HG03432 (cell line): ENCODE measurements around the gene LAMC3.
"Not testable (repeated sequence)": the region's sequence is repeated elsewhere in the genome, so short reads cannot be mapped to it uniquely, and the experiment has no call there.

ENCODE experiments used
- ATAC-seq: cut with Tn5 transposase; IDR thresholded peaks from one replicate; pipeline ENCODE4 v1.9.1; 2021; ENCODE audit warnings: mild to moderate bottlenecking, moderate library complexity; ENCODE audit not compliant: unreplicated experiment

LAMC3 gene

GRCh38 chr9:131114084-131114535, 105.1 kb downstream of the LAMC3 start:
- ATAC-seq, result no peak

- not testable (repeated sequence) for ATAC-seq
Observed at GRCh38 chr9:131115360-131115742, 106.4 kb downstream of the LAMC3 start.

GRCh38 chr9:131116281-131117120, 107.5 kb downstream of the LAMC3 start:
- no peak for ATAC-seq

DNA sequence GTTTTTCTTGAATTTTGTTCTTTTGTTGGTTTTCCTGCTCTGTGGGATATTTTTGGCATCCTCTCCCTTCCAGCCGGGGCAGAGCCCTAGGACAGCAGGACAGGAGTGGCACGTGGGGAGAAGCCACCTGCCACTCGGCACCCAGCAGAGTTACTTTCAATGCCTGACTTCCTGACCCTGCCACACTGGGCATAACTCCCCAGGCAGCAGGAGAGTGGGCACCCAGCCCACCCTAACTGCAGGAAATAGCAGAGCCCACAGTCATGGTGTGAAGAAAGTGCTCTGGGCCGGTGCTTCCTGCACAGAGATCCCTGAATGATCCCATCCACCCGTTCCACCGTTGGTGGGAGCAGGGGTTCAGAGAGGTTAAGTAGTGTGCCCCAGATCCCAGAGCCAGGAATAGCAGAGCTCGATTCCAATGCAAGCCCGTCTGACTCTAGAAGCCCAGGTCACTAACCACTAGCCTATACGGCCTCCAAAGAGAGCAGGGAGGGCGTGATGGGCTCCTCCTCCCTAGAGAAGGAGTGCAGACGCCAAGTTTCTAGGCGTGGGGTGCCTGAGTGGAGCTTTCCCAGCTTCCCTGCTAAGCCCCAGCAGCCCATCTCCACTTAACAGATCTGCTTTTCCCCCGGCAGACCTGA, 108.3 kb downstream of the LAMC3 start:
- ATAC-seq, result no peak

- no peak for ATAC-seq
Observed at GRCh38 chr9:131117762-131118145, 108.8 kb downstream of the LAMC3 start.

DNA sequence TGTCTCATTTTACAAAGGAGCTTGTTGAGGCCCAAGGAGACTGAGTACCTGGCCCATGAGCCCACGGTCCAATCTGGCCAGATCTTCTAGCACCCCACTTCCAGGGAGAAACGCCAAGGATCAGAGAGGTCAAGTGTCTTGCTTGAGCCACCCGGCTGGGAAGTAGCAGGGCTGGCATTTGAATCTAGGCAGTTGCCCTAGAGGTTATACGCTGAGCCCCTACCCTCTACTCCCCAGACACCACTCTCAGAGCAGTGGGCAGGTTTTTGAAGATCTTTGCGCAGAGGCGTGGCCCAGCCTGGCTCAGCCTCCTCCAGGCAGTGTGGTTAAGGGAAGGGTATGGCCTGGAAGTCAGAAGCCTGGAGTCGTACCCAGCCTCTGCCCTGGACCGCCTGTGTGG, 110.6 kb downstream of the LAMC3 start:
- ATAC-seq, result no peak

GRCh38 chr9:131120620-131121228, 111.8 kb downstream of the LAMC3 start:
- no peak for ATAC-seq

DNA sequence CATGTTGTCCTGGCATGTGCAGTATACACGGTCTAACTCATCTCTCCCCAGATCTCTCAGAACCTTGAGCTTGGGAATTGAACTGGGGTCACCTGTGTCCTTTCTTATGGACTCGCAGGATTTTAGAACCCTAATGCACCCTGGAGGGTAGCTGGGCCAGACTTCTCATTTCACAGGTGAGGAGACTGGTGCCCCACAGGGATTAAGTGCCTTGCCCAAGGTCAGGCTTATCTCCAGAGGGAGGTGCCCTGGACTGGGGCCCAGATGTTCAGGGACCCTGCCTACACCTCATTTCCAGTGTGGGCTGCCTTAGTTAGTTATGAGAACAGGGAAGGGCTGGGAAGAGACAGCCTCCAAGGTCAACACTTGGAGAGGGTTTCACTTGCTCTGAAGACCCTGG, 112.4 kb downstream of the LAMC3 start:
- ATAC-seq, result no peak

DNA sequence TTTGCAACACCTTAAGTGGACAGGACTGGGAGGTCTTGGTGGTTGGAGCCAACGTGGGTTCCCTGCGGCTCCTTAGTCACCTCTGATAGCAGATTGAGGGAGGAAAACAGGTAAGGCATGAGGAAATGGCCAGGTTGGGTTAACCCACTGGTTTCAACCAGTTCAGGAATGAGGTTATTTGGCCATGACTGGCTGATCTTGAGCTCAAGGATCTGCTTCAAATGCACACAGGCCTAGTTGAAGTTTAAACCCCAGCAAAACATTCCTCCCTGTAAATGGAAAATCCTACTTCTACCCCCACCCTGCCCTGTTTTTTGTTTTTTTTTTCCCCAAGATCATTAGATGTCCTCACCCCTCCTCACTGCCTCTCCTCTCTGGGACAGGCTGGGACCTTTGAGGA, 113.2 kb downstream of the LAMC3 start:
- ATAC-seq, result no peak

DNA sequence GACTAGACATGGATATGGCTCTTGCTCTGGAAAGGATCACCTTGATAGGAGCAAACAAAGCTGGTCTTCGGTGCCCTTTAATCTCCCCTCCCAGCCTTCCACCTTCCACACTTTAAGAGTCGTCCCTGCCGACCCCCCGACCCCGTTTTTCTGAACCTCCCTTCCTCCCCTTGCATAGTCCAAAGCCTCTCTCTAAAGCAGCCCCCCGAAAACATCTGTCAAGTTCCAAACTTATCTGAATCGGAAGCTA, 116.0 kb downstream of the LAMC3 start:
- ATAC-seq, result no peak

DNA sequence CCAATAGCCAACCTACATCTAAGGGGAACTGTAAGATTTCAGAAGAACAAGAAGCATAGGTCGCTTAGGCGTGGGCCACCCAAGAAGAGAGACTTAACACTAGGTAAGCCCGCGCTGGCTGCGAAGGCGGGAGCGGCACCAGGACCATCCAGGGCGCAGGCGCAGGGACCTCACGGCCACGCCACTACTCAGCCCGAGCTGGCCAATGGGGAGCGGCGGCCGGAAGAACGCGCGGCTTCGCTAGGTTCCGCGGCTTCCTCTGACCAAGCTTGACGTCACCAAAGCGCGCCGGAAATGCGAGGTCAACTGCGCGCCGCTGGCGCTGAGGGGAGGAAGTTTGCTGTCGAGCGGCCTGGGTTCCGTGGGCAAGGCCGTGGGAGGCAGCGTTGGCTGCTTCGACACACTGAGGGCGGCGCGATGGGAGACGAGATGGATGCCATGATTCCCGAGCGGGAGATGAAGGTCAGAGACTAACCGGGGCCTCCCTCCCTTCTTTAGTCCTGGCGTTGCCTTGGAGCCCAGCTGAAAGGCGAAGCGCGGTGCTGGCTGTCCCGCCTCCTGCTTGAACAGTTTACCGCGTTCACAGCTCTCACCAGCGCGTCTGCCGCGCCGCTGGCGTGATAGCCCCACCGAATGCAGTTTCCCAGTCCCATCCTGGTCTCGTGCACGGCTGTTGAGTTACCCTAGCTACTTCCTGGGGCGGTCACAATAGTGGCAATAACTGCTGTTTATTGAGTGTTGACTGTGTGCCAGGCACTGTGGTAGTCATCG, 116.5 kb downstream of the LAMC3 start, which contains the start of gene NUP214:
TSS of gene NUP214 (plus strand) at position 299 of the 771 bp plus-strand sequence. CDS start at position 418, 119 bp downstream.
- peak; percentile 96 for ATAC-seq

- no peak for ATAC-seq
Observed at GRCh38 chr9:131126059-131126426, 117.1 kb downstream of the LAMC3 start.

GRCh38 chr9:131129183-131129582, 120.2 kb downstream of the LAMC3 start:
- ATAC-seq, result no peak

GRCh38 chr9:131138676-131139075, 129.7 kb downstream of the LAMC3 start:
- no peak for ATAC-seq

DNA sequence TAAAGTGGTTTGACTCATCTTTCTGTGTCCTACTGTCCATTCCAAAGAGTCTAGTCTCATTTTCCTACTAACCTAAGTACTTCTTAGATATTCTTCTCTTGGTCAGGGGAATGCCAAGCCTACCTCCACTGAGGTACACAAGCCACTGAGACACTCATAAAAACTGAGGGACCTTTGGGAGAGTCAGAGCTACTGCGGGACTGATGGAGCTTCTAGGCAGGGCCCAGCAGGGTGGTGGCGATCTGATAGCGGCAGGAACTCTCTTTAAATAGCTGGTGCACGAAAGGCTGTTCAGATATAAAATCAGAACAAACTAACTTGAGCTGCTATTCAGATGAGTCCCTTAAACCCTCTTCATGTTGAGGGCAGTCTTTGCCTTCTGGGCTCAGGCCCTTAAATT, 131.1 kb downstream of the LAMC3 start:
- no peak for ATAC-seq

- no peak for ATAC-seq
Observed at GRCh38 chr9:131140550-131140949, 131.6 kb downstream of the LAMC3 start.

DNA sequence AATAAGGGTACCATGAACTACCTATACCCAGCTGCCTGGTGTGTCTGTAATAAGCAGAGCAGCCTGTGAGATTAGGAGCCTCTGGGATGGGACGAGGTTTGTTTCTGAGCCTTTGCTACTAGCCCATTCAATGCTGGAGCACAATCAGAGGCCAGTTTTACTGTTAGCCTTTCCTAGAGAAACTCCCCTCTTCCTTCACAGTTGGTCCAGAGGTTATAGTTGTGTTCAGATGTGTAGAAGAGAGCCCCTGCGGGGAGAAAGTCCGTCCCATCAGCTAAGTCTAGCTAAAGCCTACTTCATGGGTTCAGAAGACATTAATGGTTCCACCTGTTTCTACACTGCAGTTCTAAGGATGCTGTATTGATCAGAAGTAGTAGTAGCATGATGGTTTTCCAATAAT, 133.2 kb downstream of the LAMC3 start:
- ATAC-seq, result no peak
